ENCODE data around the gene C19orf85. TPM values are rescaled to one million over a fixed set of nuclear protein-coding genes. Genes with fewer than 3 reads are reported as not detected.
A peak's percentile ranks its signal among the peaks of the same experiment; 100 is the strongest.

The C19orf85 gene
- total and polyA plus RNA-seq, 2 experiments from 2014 or later = 1.7 to 3.4 TPM

DNA sequence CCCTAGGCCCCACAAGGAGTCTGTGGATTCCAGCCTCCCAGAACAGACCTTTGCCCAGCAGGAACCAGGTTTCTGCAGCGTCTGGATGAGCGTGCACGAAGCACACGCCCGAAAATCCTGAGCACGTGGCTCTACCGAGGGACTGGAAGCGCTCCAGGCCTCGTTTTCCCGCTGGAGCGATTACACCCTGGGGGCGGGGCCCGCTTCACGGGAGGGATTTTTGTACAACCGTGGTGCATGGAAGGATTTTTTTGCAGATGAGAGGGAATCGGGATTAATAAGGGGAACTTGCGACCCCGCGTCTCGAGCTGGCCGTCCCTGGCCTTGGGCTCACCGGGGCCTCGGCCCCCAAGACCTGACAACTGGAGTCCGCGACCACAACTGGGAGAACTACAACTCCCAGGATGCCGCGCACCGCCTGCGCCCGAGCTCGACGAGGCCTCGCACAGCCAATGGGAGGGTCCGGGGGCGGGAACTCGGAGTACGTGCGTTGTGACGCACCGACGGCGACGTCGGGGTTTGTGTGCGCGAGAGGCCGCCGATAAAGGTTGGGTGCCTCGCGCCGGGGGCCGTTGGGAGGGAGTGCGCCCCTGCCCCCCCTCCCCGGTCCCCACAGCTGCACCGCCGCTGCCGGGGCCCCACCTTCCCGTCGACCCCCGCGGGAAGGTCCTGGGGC, 11.7 kb upstream of the C19orf85 start, which contains the start of gene ZNF628:
Gene ZNF628 (plus strand): TSS at position 518 of the 676 bp plus-strand sequence. CDS start 3,294 bp downstream, outside the sequence.
- Mint-ChIP-seq H3K9me3 (peaks cover 3% of the 10 kb centered on the region; the same call in 2 of the 3 replicates), H3K27ac (peak within 1 kb of the TSS; percentile 99)
- H3K79me2 ChIP-seq (replicated peaks; ENCODE audit: insufficient read depth) = peaks cover 9% of the 10 kb centered on the region

More for the DNA sequence above, 11.7 kb upstream of the C19orf85 start, which contains the start of gene ZNF628:
- Histone ChIP-seq H3K27ac (ENCODE audit: low read depth) (peak within 1 kb of the TSS; percentile 56; the same call in 1 of the 2 replicates), H3F3A (replicated peaks; ENCODE audit: low read depth) (peaks cover 24% of the 10 kb centered on the region; the same call in 1 of the 2 replicates), H3K9me2 (ENCODE audit: insufficient read depth) (no peaks in the 10 kb centered on the region), H2AFZ (peak within 1 kb of the TSS; percentile 69), H3K4me1 (ENCODE audit: insufficient read depth) (peaks cover 13% of the 10 kb centered on the region; the same call in 1 of the 2 replicates), H3K4me3 (peak within 1 kb of the TSS; percentile 67), H4K20me1 (replicated peaks; ENCODE audit: insufficient read depth) (no peaks in the 10 kb centered on the region), H3K27me3 (ENCODE audit: insufficient read depth) (no peaks in the 10 kb centered on the region), H3K4me2 (peak within 1 kb of the TSS; percentile 80), H3K36me3 (ENCODE audit: insufficient read depth) (no peaks in the 10 kb centered on the region)
- Mint-ChIP-seq H3K27me3 (ENCODE audit: insufficient read depth, low read depth, poor library complexity) (peaks cover 23% of the 10 kb centered on the region), H3K36me3 (ENCODE audit: low read depth) (peaks cover 9% of the 10 kb centered on the region; the same call in 2 of the 3 replicates), H3K4me1 (peaks cover 37% of the 10 kb centered on the region), H3K4me3 (peak within 1 kb of the TSS; percentile 90)
- ATAC-seq (peak; percentile 84), DNase-seq (ENCODE audit: low spot score) (peak; percentile 99)
- TF ChIP-seq ZNF331 (CRISPR knock-in tag; IDR thresholded peaks at IDR 0.05; ENCODE audit: low read depth) = no peak
- no peak for TF ChIP-seq STAT1 (IDR thresholded peaks at IDR 0.05; ENCODE audit: unreplicated experiment)
- peak; percentile 97 for TF ChIP-seq CREB1 (CRISPR knock-in tag; IDR thresholded peaks at IDR 0.05; ENCODE audit: low read depth)
- TF ChIP-seq, protein P1, sequence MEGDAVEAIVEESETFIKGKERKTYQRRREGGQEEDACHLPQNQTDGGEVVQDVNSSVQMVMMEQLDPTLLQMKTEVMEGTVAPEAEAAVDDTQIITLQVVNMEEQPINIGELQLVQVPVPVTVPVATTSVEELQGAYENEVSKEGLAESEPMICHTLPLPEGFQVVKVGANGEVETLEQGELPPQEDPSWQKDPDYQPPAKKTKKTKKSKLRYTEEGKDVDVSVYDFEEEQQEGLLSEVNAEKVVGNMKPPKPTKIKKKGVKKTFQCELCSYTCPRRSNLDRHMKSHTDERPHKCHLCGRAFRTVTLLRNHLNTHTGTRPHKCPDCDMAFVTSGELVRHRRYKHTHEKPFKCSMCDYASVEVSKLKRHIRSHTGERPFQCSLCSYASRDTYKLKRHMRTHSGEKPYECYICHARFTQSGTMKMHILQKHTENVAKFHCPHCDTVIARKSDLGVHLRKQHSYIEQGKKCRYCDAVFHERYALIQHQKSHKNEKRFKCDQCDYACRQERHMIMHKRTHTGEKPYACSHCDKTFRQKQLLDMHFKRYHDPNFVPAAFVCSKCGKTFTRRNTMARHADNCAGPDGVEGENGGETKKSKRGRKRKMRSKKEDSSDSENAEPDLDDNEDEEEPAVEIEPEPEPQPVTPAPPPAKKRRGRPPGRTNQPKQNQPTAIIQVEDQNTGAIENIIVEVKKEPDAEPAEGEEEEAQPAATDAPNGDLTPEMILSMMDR (conservative IDR thresholded peaks at IDR 0.05; ENCODE audit: low read depth in 2 of 2) = no peak
- TF ChIP-seq, protein P2, sequence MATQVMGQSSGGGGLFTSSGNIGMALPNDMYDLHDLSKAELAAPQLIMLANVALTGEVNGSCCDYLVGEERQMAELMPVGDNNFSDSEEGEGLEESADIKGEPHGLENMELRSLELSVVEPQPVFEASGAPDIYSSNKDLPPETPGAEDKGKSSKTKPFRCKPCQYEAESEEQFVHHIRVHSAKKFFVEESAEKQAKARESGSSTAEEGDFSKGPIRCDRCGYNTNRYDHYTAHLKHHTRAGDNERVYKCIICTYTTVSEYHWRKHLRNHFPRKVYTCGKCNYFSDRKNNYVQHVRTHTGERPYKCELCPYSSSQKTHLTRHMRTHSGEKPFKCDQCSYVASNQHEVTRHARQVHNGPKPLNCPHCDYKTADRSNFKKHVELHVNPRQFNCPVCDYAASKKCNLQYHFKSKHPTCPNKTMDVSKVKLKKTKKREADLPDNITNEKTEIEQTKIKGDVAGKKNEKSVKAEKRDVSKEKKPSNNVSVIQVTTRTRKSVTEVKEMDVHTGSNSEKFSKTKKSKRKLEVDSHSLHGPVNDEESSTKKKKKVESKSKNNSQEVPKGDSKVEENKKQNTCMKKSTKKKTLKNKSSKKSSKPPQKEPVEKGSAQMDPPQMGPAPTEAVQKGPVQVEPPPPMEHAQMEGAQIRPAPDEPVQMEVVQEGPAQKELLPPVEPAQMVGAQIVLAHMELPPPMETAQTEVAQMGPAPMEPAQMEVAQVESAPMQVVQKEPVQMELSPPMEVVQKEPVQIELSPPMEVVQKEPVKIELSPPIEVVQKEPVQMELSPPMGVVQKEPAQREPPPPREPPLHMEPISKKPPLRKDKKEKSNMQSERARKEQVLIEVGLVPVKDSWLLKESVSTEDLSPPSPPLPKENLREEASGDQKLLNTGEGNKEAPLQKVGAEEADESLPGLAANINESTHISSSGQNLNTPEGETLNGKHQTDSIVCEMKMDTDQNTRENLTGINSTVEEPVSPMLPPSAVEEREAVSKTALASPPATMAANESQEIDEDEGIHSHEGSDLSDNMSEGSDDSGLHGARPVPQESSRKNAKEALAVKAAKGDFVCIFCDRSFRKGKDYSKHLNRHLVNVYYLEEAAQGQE (IDR thresholded peaks at IDR 0.05; ENCODE audit: unreplicated experiment) = no peak
- no peak for TF ChIP-seq NANOG (IDR thresholded peaks at IDR 0.05; ENCODE audit: borderline replicate concordance)
- no peak for TF ChIP-seq EZH2 (IDR thresholded peaks at IDR 0.05; ENCODE audit: low read depth, unreplicated experiment)
- TF ChIP-seq, protein P3, sequence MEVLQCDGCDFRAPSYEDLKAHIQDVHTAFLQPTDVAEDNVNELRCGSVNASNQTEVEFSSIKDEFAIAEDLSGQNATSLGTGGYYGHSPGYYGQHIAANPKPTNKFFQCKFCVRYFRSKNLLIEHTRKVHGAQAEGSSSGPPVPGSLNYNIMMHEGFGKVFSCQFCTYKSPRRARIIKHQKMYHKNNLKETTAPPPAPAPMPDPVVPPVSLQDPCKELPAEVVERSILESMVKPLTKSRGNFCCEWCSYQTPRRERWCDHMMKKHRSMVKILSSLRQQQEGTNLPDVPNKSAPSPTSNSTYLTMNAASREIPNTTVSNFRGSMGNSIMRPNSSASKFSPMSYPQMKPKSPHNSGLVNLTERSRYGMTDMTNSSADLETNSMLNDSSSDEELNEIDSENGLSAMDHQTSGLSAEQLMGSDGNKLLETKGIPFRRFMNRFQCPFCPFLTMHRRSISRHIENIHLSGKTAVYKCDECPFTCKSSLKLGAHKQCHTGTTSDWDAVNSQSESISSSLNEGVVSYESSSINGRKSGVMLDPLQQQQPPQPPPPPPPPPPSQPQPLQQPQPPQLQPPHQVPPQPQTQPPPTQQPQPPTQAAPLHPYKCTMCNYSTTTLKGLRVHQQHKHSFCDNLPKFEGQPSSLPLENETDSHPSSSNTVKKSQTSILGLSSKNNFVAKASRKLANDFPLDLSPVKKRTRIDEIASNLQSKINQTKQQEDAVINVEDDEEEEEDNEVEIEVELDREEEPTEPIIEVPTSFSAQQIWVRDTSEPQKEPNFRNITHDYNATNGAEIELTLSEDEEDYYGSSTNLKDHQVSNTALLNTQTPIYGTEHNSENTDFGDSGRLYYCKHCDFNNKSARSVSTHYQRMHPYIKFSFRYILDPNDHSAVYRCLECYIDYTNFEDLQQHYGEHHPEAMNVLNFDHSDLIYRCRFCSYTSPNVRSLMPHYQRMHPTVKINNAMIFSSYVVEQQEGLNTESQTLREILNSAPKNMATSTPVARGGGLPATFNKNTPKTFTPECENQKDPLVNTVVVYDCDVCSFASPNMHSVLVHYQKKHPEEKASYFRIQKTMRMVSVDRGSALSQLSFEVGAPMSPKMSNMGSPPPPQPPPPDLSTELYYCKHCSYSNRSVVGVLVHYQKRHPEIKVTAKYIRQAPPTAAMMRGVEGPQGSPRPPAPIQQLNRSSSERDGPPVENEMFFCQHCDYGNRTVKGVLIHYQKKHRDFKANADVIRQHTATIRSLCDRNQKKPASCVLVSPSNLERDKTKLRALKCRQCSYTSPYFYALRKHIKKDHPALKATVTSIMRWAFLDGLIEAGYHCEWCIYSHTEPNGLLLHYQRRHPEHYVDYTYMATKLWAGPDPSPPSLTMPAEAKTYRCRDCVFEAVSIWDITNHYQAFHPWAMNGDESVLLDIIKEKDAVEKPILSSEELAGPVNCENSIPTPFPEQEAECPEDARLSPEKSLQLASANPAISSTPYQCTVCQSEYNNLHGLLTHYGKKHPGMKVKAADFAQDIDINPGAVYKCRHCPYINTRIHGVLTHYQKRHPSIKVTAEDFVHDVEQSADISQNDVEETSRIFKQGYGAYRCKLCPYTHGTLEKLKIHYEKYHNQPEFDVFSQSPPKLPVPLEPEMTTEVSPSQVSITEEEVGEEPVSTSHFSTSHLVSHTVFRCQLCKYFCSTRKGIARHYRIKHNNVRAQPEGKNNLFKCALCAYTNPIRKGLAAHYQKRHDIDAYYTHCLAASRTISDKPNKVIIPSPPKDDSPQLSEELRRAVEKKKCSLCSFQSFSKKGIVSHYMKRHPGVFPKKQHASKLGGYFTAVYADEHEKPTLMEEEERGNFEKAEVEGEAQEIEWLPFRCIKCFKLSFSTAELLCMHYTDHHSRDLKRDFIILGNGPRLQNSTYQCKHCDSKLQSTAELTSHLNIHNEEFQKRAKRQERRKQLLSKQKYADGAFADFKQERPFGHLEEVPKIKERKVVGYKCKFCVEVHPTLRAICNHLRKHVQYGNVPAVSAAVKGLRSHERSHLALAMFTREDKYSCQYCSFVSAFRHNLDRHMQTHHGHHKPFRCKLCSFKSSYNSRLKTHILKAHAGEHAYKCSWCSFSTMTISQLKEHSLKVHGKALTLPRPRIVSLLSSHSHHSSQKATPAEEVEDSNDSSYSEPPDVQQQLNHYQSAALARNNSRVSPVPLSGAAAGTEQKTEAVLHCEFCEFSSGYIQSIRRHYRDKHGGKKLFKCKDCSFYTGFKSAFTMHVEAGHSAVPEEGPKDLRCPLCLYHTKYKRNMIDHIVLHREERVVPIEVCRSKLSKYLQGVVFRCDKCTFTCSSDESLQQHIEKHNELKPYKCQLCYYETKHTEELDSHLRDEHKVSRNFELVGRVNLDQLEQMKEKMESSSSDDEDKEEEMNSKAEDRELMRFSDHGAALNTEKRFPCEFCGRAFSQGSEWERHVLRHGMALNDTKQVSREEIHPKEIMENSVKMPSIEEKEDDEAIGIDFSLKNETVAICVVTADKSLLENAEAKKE (CRISPR knock-in tag; IDR thresholded peaks at IDR 0.05) = no peak
- TF ChIP-seq, protein P4, sequence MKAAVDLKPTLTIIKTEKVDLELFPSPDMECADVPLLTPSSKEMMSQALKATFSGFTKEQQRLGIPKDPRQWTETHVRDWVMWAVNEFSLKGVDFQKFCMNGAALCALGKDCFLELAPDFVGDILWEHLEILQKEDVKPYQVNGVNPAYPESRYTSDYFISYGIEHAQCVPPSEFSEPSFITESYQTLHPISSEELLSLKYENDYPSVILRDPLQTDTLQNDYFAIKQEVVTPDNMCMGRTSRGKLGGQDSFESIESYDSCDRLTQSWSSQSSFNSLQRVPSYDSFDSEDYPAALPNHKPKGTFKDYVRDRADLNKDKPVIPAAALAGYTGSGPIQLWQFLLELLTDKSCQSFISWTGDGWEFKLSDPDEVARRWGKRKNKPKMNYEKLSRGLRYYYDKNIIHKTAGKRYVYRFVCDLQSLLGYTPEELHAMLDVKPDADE (IDR thresholded peaks at IDR 0.05) = peak; percentile 89
- peak; percentile 46 for TF ChIP-seq POLR2AphosphoS5 (IDR thresholded peaks at IDR 0.05; ENCODE audit: low read depth)
